K562 (cell line): ENCODE measurements around the gene GALNT17. TPM values are rescaled to one million over a fixed set of nuclear protein-coding genes. Genes with fewer than 3 reads are reported as not detected.

ENCODE experiments used
- ATAC-seq: fragments of 200-7000 bp; cut with Tn5 transposase; 3 replicates; pipeline ENCODE4 v1.9.1; 2020; ENCODE audit warnings: moderate library complexity
- BruUV-seq: library from RNA; stranded (reverse); fragments of 400-500 nt; replicated peaks from 2 replicates; lab custom pipeline; 2021; lab: Mats Ljungman, UMichigan
- CTCF ChIA-PET: fragments of 300-600 bp; formaldehyde crosslinking; extraction: SDS; loops from one replicate; lab custom pipeline; 2021; ENCODE audit warnings: low intra/inter-chr PET ratio; lab: Yijun Ruan, JAX
- POLR2A ChIA-PET: fragments of 300-600, 350-650 bp; sonication (Branson Sonifier 250); formaldehyde crosslinking; extraction: SDS; loops from one replicate; lab custom pipeline; 2021; ENCODE audit warnings: antibody characterized with exemption, inconsistent platforms; lab: Yijun Ruan, JAX
- DNase-seq, 4 experiments: peaks; one replicate each; pipeline versions ENCODE4 v3.0.0 to v3.0.0-alpha.2; 2011 to 2018; ENCODE audit warnings: low spot score in 3 of 4, mixed read lengths in 3 of 4; ENCODE audit errors: extremely low read depth in 1 of 4
- FAIRE-seq: peaks from 2 replicates; lab custom pipeline; 2011; peaks lifted over from hg19 to GRCh38; lab: Jason Lieb, UNC
- H2AFZ ChIP-seq: 2 replicates; pipeline ENCODE4 v1.6.0; 2011; ENCODE audit warnings: low read depth, low read length, control low read depth, inconsistent platforms
- H3K27ac ChIP-seq: fragments of 200-600 bp; 3 replicates; pipeline ENCODE4 v1.8.0; 2011; ENCODE audit warnings: low read depth, mild to moderate bottlenecking, control low read depth, inconsistent platforms, low read length, moderate library complexity, mixed read lengths; ENCODE audit errors: extremely low read depth
- H3K27me3 ChIP-seq, 2 experiments: fragments of 300-600 bp in 1 of 2; 2 replicates in 1 of 2; 3 replicates in 1 of 2; pipeline versions ENCODE4 v1.6.0 to v1.8.0; 2011; ENCODE audit warnings: inconsistent platforms in 2 of 2, low read length in 2 of 2, mild to moderate bottlenecking in 1 of 2, mixed read lengths in 1 of 2, moderate library complexity in 1 of 2; ENCODE audit not compliant: control insufficient read depth in 2 of 2, insufficient read depth in 2 of 2
- H3K36me3 ChIP-seq: fragments of 300-600 bp; 3 replicates; pipeline ENCODE4 v1.8.0; 2011; ENCODE audit warnings: mild to moderate bottlenecking, low read length, inconsistent platforms; ENCODE audit not compliant: control insufficient read depth, insufficient read depth
- H3K4me1 ChIP-seq, 2 experiments: fragments of 200-600 bp in 1 of 2; replicated peaks in 1 of 2; 2 replicates in 1 of 2; 3 replicates in 1 of 2; pipeline versions ENCODE4 v1.5.1 to v1.8.0; 2011; ENCODE audit warnings: inconsistent platforms in 2 of 2, low read length in 2 of 2, mild to moderate bottlenecking in 1 of 2, mixed read lengths in 1 of 2, moderate library complexity in 1 of 2; ENCODE audit not compliant: control insufficient read depth in 2 of 2, insufficient read depth in 2 of 2
- H3K4me2 ChIP-seq: 2 replicates; pipeline ENCODE4 v1.6.1; 2011; ENCODE audit warnings: low read length, control low read depth, inconsistent platforms, mixed read lengths; ENCODE audit not compliant: insufficient read depth
- H3K4me3 ChIP-seq: fragments of 200-600 bp; sonication (generic), shearing (Covaris generic); 2 replicates; pipeline ENCODE4 v1.5.1; 2016; ENCODE audit warnings: control low read depth, inconsistent platforms
- H3K79me2 ChIP-seq: fragments of 200-600 bp; 3 replicates; pipeline ENCODE4 v1.8.0; 2011; ENCODE audit warnings: low read length, inconsistent platforms; ENCODE audit not compliant: control insufficient read depth, insufficient read depth
- H3K9ac ChIP-seq, 2 experiments: 2 replicates each; pipeline versions ENCODE4 v1.6.0 to v1.6.1; 2011; ENCODE audit warnings: low read depth in 2 of 2, low read length in 2 of 2, control low read depth in 1 of 2, inconsistent platforms in 1 of 2, mild to moderate bottlenecking in 1 of 2, mixed read lengths in 1 of 2; ENCODE audit not compliant: insufficient read depth in 1 of 2
- H3K9me1 ChIP-seq: one replicate; pipeline ENCODE4 v1.6.0; 2011; ENCODE audit warnings: inconsistent platforms, mild to moderate bottlenecking, low read length, moderate library complexity; ENCODE audit not compliant: control insufficient read depth, insufficient read depth
- H3K9me3 ChIP-seq: replicated peaks from 2 replicates; pipeline ENCODE4 v1.5.1; 2011; ENCODE audit warnings: low read depth, low read length, inconsistent platforms; ENCODE audit not compliant: control insufficient read depth, insufficient read depth
- H4K20me1 ChIP-seq: replicated peaks from 2 replicates; pipeline ENCODE4 v1.6.1; 2011; ENCODE audit warnings: low read length, inconsistent platforms, mixed read lengths; ENCODE audit not compliant: control insufficient read depth, insufficient read depth
- BDP1 ChIP-seq: IDR thresholded peaks from 3 replicates; pipeline ENCODE4 v1.6.1; 2011; ENCODE audit not compliant: insufficient read length, insufficient read depth
- CHD1 ChIP-seq: fragments of 200-600 bp; sonication (generic); IDR thresholded peaks from one replicate; pipeline ENCODE4 v1.6.1; 2012; ENCODE audit warnings: mild to moderate bottlenecking, moderate library complexity, low read length, inconsistent platforms
- ID3 ChIP-seq, 2 experiments: fragments of 250-450 bp in 1 of 2; fragments of 450-650 bp in 1 of 2; sonication (Bioruptor Pico) in 1 of 2; IDR thresholded peaks; 2 replicates each; pipeline versions ENCODE4 v1.6.1 to v1.8.0; 2016 to 2021; ENCODE audit warnings: mild to moderate bottlenecking in 2 of 2, moderate library complexity in 2 of 2, missing compliant biosample characterization in 1 of 2, missing genetic modification characterization in 1 of 2
- JUND ChIP-seq, 2 experiments: IDR thresholded peaks; 2 replicates in 1 of 2; 3 replicates in 1 of 2; pipeline ENCODE4 v1.6.1; 2011; ENCODE audit warnings: borderline replicate concordance in 2 of 2, low read depth in 2 of 2, low read length in 2 of 2, improper control_type of control experiment in 1 of 2, missing biosample characterization in 1 of 2, missing genetic modification characterization in 1 of 2, missing genetic modification reagents in 1 of 2
- NUFIP1 ChIP-seq: fragments of 450-650 bp; IDR thresholded peaks from 2 replicates; pipeline ENCODE4 v1.6.1; 2018; ENCODE audit not compliant: partially characterized antibody
- POLR3G ChIP-seq: IDR thresholded peaks from 2 replicates; pipeline ENCODE4 v1.6.1; 2011; ENCODE audit not compliant: insufficient read length, insufficient replicate concordance; ENCODE audit errors: extremely low read depth
- PYGO2 ChIP-seq: fragments of 450-650 bp; IDR thresholded peaks from 2 replicates; pipeline ENCODE4 v1.6.1; 2016; ENCODE audit warnings: mild to moderate bottlenecking, missing genetic modification characterization, moderate library complexity, missing compliant biosample characterization
- ZFP1 ChIP-seq: fragments of 450-650 bp; formaldehyde crosslinking; IDR thresholded peaks from 2 replicates; pipeline ENCODE4 v1.4.0; 2020; ENCODE audit warnings: mild to moderate bottlenecking, mixed read lengths
- ZNF3 ChIP-seq: fragments of 250-450 bp; sonication (Bioruptor Pico); IDR thresholded peaks from 2 replicates; pipeline ENCODE4 v1.5.0; 2021; ENCODE audit warnings: mild to moderate bottlenecking, moderate library complexity
- ZNF318 ChIP-seq, 2 experiments: fragments of 450-650 bp; IDR thresholded peaks; 2 replicates each; pipeline ENCODE4 v1.6.1; 2016; ENCODE audit warnings: mild to moderate bottlenecking in 2 of 2, borderline replicate concordance in 1 of 2, low read depth in 1 of 2, moderate library complexity in 1 of 2
- ZNF589 ChIP-seq: fragments of 200-800 bp; sonication (Bioruptor generic); IDR thresholded peaks from 2 replicates; pipeline ENCODE4 v1.6.1; 2016; ENCODE audit warnings: low read depth, missing genetic modification characterization, missing compliant biosample characterization
- WGBS: fragments of 100-300 bp; shearing (Covaris generic); methylation state at CpG from one replicate; pipeline ENCODE4 v1.1.6; 2016; ENCODE audit warnings: low coverage, mixed read lengths; ENCODE audit not compliant: insufficient coverage; ENCODE audit errors: missing lambda C conversion rate; 5-methylcytosine and 5-hydroxymethylcytosine counted together
- in situ Hi-C: fragments of 300-500 bp; cut with MboI; formaldehyde crosslinking; loops from 4 replicates; pipeline ENCODE4 v1.15.0; 2018; ENCODE audit warnings: inconsistent platforms, mixed read lengths
- intact Hi-C: fragments of 100-400 bp; cut with micrococcal nuclease; formaldehyde crosslinking; loops from 2 replicates; pipeline ENCODE4 v1.14.2; 2022
- polyA plus RNA-seq, 8 experiments: library from polyadenylated mRNA; depleted of rRNA in 4 of 8; stranded (reverse) in 5 of 8; unstranded in 3 of 8; fragments of >200 nt; fragmentation: Nextera tagmentation in 2 of 8; fragmentation: Illumina TruSeq in 1 of 8; extraction: Ambion mirVana in 2 of 8; extraction: Trizol in 1 of 8; gene quantifications; 2 replicates each; pipeline versions ENCODE4 v1.2.1 to v1.2.3, GENCODE V29; 2011 to 2014; ENCODE audit warnings: inconsistent platforms in 1 of 8, missing spikeins in 1 of 8
- total RNA-seq, 7 experiments: library from RNA; depleted of rRNA in 6 of 7; stranded (reverse); fragments of >200 nt in 6 of 7; fragmentation: Illumina TruSeq in 2 of 7; extraction: Trizol in 2 of 7; gene quantifications; 2 replicates each; pipeline versions ENCODE4 v1.2.1 to v1.2.3, GENCODE V29; 2011 to 2021; ENCODE audit warnings: low replicate concordance in 1 of 7

The GALNT17 gene
- total and polyA plus RNA-seq, 9 of the 15 experiments (the other 6 are each of a cell fraction or from before 2014, with no cell fraction given): not detected

- in situ Hi-C loops: no loop called here
- no TSS peak for BruUV-seq
- Histone ChIP-seq H4K20me1 (0 out of 2 replicates have a peak, but pooled peaks cover 3% of the 10 kb centered on the region), H3K4me2 (no peak overlapping the region), H3K27me3 (no peaks in the 10 kb centered on the region; a peak in 1 of 5 replicates), H3K9me1 (no peaks in the 10 kb centered on the region), H3K36me3 (no peaks in the 10 kb centered on the region), H3K4me3 (no peak overlapping the region), H3K9me3 (no peaks in the 10 kb centered on the region), H2AFZ (no peak overlapping the region), H3K27ac (no peak overlapping the region), H3K79me2 (no peaks in the 10 kb centered on the region), H3K9ac (no peak overlapping the region), H3K4me1 (peaks cover 0 to 4% of the 10 kb centered on the region in 2 experiments; a peak in 1 of 5 replicates)
- ATAC-seq: no peak
- DNase-seq: no peak
- ChIA-PET CTCF (no interaction called here), POLR2A (no interaction called here)
- intact Hi-C loops: no loop called here
- no peak for FAIRE-seq
- 0% methylated on average over 9 of the region's 9 CpGs for WGBS
- TF ChIP-seq NUFIP1: no peak
- no peak for TF ChIP-seq ID3 (CRISPR knock-in tag; IDR thresholded peaks at IDR 0.05)
- TF ChIP-seq ID3 (tag; IDR thresholded peaks at IDR 0.05): no peak
- no peak for TF ChIP-seq PYGO2 (tag)
- no peak for TF ChIP-seq ZNF3 (CRISPR knock-in tag)
- no peak for TF ChIP-seq ZNF318 (IDR thresholded peaks at IDR 0.05; ENCODE audit: borderline replicate concordance in 1 of 2, low read depth in 1 of 2)
- TF ChIP-seq ZFP1: no peak
- no peak for TF ChIP-seq JUND (IDR thresholded peaks at IDR 0.05; ENCODE audit: borderline replicate concordance, low read depth, low read length)
- TF ChIP-seq JUND (tag; IDR thresholded peaks at IDR 0.05; ENCODE audit: borderline replicate concordance, low read depth, low read length): no peak
- TF ChIP-seq ZNF589 (CRISPR knock-in tag): no peak
- no peak for TF ChIP-seq CHD1
- TF ChIP-seq POLR3G: no peak
- TF ChIP-seq BDP1: no peak
- TF ChIP-seq, all 486 proteins: peak for 0
These were observed 599.8 kb downstream of the GALNT17 start for GRCh38 chr7:71731740-71732139.
